Frontal cortex (tissue), 4 donors: ENCODE data around the gene ILDR2. TPM values are rescaled to one million over a fixed set of nuclear protein-coding genes. Genes with fewer than 3 reads are reported as not detected.

Experiments
- DNase-seq, 2 donors: peaks; one replicate each; pipeline ENCODE4 v3.0.0; 2012; ENCODE audit warnings: low spot score in 2 of 2
- FAIRE-seq: peaks from 2 replicates; lab custom pipeline; 2012; peaks lifted over from hg19 to GRCh38; lab: Jason Lieb, UNC
- total RNA-seq: library from RNA; depleted of rRNA; stranded (reverse); fragments of >200 nt; gene quantifications from one replicate; pipeline ENCODE4 v1.2.3, GENCODE V29; 2014
- donor health status: control.
- donor health status: control.
- donor health status: control.

The ILDR2 gene
- total RNA-seq: 22.8 TPM

GRCh38 chr1:166975361-166976129 lies at the start of gene ILDR2:
TSS of gene ILDR2 (minus strand) at chr1:166975540. CDS start at chr1:166975268, 272 bp downstream.
- peak; percentile 77 to 82 for DNase-seq
- no peak for FAIRE-seq

- DNase-seq (no peak), FAIRE-seq (no peak)
Measured at GRCh38 chr1:167022384-167022783, 47.0 kb upstream of the ILDR2 start.

- no peak for DNase-seq
- no peak for FAIRE-seq
Measured at GRCh38 chr1:167016100-167016750, 40.9 kb upstream of the ILDR2 start.

- DNase-seq (no peak), FAIRE-seq (no peak)
Measured at GRCh38 chr1:167013108-167013929, 38.0 kb upstream of the ILDR2 start.

- DNase-seq (no peak), FAIRE-seq (no peak)
Measured at GRCh38 chr1:167012570-167012969, 37.2 kb upstream of the ILDR2 start.

- DNase-seq (no peak), FAIRE-seq (no peak)
Measured at GRCh38 chr1:167011560-167012191, 36.3 kb upstream of the ILDR2 start.

DNA sequence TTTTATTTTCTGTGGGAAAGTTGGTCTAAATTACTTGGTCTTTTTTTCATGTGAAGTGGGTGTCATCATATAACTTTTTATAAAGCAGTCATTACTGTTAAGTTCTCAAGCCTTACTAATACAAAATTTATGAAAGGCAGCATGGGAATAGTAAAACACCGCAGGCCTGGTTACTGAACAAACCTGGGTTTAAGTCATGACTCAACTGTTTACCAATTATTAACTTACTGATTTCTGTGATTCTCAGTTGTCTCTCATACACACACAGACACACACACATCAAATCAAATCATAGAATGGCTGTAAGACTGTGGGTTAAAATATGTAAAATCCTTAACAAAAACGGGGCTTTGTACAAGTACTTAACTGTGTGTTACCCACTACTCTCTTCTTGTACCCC lies 28.4 kb upstream of the ILDR2 start:
- FAIRE-seq: no peak

DNA sequence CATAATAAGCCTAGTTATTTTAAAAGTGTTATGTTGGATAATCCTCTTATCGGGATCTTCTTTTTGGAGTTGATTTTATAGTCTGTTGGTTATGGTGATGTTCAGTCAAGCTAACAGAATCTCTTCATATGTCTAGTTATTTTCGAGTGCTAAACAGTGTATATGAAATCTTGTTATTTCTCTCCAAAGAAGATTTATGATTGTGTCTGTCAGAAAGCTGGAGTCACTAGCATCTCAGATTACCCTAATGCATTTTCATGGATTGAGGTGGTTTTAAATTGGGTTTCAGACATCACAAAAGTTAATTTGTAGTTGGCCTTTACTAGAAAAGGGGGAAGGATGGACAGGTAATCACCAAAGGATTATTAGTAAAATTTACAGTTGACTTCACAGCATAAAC lies 27.0 kb upstream of the ILDR2 start:
- FAIRE-seq (no peak), DNase-seq (no peak)

More for the DNA sequence above, 28.4 kb upstream of the ILDR2 start:
- no peak for DNase-seq

GRCh38 chr1:167000546-167000945 lies 25.2 kb upstream of the ILDR2 start:
- FAIRE-seq (no peak), DNase-seq (no peak)

DNA sequence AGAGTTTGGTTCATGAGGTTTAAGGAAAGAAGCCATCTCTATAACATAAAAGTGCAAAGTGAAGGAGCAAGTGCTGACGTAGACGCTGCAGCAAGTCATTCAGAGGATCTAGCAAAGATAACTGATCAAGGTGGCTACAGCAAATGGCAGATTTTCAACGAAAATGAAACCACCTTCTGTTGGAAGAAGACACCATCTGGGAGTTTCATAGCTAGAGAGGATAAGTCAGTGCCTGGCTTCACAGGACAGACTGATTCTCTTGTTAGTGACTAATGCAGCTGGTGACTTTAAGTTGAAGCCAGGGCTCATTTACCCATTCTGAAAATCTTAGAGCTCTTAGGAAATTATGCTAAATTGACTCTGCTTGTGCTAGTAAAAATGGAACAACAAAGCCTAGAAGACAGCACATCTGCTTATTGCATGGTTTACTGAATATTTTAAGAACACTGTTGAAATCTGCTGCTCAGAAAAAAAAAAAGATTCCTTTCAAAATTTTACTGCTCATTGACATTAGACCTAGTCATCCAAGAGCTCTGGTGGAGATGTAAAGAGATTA lies 24.2 kb upstream of the ILDR2 start:
- FAIRE-seq: no peak
- DNase-seq: no peak

DNA sequence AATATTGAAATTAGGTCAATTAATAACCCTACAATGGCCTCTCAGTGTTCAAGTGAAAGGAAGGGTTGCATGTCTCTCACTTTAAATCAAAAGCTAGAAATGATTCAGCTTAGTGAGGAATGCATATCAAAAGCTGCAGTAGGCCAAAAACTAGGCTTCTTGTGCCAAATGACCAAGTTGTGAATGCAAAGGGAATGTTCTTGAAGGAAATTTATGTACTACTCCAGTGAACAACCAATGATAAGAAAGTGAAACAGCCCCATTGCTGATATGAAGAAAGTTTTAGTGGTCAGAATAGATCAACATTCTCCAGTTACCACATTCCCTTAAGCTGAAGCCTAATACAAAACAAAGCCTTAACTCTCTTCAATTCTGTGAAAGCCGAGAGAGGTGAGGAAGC lies 23.7 kb upstream of the ILDR2 start:
- FAIRE-seq: no peak

DNA sequence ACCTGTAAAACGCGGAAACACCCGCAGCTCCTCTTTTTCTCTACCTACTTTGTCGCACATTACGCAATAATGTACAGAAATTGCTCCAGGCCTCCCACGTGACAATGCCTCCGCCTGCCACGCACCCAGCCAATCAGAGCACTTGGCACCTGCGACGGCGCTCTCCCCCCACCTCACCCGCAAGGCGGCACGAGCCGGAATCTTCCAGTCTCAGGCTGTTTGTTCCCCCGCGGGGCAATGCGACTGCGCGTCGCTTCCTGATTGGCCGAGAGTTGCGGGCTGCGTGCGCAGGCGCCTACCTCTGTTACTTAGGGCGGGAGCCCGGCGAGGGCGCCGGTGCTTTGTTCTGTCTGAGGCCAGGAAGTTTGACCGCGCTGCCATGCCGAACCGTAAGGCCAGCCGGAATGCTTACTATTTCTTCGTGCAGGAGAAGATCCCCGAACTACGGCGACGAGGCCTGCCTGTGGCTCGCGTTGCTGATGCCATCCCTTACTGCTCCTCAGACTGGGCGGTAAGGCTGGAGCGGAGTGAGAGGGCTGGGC lies 13.7 kb upstream of the ILDR2 start, which contains the start of gene MAEL:
Gene MAEL (plus strand): TSS at position 307 of the 542 bp plus-strand sequence. CDS start 73 bp downstream, at position 380.
- DNase-seq: no peak
- FAIRE-seq: no peak

More for the DNA sequence above, 23.7 kb upstream of the ILDR2 start:
- DNase-seq: no peak

DNA sequence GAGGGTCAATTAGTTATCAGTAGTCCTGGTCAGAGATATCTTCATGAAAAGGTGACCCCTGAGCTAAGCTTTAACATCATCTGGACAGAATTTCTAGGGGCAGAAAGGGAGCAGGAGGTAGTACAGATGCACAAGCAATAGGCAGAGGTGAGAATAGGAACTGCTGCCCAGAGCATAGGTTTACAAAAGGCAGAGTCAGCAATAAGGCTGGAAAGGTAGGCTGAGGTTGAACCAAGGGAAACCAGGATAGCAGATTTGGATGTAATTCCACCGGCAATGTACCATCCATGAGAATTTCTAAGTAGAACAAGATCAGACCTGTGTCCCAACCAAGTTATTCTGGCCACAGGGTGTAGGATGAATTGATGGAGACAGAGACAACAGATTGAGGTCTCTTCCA lies 6.2 kb upstream of the ILDR2 start:
- no peak for FAIRE-seq
- no peak for DNase-seq

GRCh38 chr1:166980818-166981217 lies 5.5 kb upstream of the ILDR2 start:
- DNase-seq: no peak
- no peak for FAIRE-seq

DNA sequence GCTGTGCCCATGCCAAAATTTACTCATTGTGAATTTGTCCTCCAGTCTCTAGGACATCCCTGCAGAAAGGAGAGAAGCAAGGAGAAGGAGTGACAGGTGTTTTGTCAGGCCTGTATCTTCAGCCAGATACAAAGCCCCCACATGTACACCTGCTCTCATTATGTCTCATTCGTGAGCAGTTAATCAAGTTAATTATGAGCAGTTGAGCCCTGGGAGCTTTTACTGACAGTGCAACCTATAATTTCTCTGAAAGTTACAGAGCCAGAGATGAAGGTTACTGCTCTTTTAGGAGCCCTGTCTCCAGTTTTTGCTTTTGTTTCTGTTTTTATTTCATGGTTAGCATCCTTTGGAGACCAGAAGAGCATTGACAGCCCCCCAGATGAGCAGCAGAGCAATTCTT lies 5.0 kb upstream of the ILDR2 start:
- FAIRE-seq (no peak), DNase-seq (no peak)

DNA sequence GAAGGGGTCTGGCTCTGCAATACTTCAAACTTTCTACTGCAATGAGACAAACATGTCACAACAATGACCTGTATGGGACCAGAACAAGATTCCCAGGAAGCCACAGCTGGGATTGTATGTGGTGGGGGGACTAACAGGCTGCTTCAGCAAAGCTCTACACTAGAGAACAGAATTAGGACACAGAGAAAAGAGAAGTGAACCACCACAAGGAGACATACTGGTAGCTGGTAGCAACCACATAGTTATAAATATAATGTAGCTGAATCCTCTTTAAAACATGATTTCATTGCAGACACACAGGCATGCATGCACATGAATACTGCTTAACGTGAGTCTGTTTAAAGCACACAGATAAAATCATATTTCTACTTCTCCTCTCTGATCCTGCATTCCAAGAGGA lies 3.5 kb upstream of the ILDR2 start:
- FAIRE-seq: no peak
- DNase-seq: no peak

DNA sequence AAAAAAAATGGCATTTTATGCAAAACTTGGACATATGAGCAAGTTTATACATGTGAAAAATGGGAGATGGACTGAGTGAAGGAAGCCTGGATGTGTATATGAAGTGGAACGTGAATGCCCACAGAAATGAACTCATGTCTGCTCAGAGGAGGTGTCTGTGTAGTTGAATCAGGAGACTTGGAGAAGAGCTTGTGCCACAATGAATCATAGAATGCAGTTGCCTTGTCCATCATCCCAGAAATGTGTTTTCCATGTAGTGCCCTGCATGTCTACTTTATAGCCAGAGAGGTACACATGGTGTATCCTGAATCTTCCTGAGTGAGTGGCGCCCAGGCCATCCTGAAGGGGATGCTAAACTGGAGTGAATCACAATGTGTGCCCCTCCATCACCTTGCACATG lies 2.6 kb upstream of the ILDR2 start:
- FAIRE-seq (no peak), DNase-seq (no peak)

GRCh38 chr1:166974647-166975345 lies 544 bp downstream of the ILDR2 start:
- DNase-seq (peak in 1 of 2 donors; percentile 33), FAIRE-seq (no peak)

DNA sequence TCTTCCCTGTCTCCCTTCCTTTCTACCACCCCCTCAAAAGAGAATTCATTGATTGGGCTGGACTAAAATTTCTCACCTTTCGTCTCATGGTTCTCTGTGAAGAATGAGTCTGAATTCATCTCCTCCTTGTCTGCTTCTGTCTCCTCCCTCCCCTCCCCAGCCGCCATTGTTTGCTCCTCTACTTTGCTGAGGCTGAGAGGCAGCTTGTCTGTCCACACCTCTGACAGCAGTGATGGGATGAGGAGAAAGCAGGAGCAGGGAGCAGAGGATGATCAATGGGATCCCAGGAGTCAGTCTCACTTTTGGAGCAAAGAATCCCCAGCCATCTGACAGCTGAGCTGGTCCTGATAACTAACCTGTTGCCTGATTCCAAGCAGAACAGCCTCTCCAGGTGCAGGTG lies 2.5 kb downstream of the ILDR2 start:
- DNase-seq: no peak
- FAIRE-seq: no peak
